Astrocyte (in vitro differentiated cells and primary cell): Measurements from ENCODE around the gene EEF2KMT.
"Not testable (repeated sequence)": the region's sequence is repeated elsewhere in the genome, so short reads cannot be mapped to it uniquely, and the experiment has no call there.

Experiments used
- EZH2 ChIP-seq: IDR thresholded peaks from 2 replicates; pipeline ENCODE4 v1.6.1; 2012; ENCODE audit warnings: mild to moderate bottlenecking, low read length, inconsistent platforms; ENCODE audit not compliant: insufficient read depth
- TF ChIP-seq, protein P1 (sequence below): IDR thresholded peaks from 2 replicates; pipeline ENCODE4 v1.5.1; 2011; ENCODE audit warnings: low read depth, mild to moderate bottlenecking, inconsistent platforms, low read length, moderate library complexity; ENCODE audit not compliant: insufficient read depth

DNA sequence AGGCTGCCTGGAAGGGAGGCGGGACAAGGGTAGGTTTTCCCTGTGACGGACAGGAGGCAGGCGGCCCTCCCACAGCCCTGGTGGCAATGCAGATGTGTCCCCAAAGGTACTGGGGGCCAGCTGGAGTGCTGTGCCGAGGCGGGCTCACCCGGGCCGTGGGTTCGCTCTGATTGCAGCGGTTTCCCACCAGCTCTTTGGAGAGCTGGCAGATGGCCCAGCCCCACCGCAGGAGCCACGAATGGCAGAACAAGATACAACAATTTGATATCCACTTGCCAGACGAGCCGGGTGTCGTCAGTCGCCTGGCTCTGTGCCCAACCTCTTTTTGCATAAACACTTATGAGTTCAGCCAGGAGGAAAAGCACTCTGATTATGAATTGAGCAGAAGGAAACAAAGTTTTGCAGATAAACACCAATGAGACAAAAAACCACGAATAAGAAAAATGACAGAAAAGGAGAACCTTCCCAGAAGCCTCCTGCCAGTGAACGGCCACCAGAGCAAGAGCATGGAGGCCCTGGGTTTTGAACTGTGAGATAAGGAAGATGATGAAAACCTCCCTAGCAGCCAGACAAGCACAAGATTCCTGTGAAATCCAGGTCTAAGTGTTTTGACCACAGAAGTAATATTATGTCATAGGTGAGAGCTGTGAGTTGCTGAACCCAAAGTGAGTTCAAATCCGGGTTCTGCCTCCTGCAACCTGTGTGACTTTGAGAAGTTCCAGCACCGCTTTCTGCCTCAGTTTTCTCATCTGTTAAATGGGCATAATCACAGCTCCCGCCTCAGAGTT is 19.9 kb upstream of the EEF2KMT start:
- TF ChIP-seq, protein P1, sequence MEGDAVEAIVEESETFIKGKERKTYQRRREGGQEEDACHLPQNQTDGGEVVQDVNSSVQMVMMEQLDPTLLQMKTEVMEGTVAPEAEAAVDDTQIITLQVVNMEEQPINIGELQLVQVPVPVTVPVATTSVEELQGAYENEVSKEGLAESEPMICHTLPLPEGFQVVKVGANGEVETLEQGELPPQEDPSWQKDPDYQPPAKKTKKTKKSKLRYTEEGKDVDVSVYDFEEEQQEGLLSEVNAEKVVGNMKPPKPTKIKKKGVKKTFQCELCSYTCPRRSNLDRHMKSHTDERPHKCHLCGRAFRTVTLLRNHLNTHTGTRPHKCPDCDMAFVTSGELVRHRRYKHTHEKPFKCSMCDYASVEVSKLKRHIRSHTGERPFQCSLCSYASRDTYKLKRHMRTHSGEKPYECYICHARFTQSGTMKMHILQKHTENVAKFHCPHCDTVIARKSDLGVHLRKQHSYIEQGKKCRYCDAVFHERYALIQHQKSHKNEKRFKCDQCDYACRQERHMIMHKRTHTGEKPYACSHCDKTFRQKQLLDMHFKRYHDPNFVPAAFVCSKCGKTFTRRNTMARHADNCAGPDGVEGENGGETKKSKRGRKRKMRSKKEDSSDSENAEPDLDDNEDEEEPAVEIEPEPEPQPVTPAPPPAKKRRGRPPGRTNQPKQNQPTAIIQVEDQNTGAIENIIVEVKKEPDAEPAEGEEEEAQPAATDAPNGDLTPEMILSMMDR, result not testable (repeated sequence)
- TF ChIP-seq EZH2, result not testable (repeated sequence)
